Measurements from ENCODE around the gene CD46.

Gene CD46

DNA sequence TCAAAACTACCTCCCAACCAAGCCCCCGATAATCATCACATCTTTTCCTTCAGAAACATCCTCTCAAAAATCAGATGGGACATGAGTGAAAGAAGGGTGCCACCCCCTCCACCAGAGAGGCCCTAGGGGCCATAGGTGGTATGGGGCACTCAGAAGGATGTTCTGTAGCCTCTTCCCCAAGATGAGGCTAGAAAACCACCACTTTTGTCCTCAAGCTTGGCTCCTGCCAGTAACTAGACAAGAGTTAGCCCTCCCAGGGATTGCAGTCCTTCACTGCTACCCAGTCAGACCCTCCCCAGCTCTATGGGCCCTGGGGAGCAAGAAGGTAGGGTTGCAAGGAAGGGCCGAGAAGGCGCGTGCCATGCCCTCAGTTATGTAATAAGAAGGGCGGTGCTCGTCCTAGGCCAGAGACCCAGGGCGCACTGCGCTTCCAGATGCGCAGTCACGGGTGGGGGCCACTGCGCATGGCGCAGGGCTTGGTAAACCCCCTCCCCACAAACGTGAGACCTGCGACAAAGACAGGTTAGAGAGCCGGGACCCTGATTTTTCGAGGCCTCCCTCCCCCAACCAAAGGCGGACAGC is 69.7 kb downstream of the CD46 start:
- no peaks in the 10 kb centered on the region for H3K27me3 ChIP-seq (ENCODE audit: insufficient read depth, poor library complexity, severe bottlenecking)
- no peak overlapping the region for H3K4me3 ChIP-seq (replicated peaks; ENCODE audit: insufficient read depth, low read length)
- no peak overlapping the region for H3K27ac ChIP-seq (replicated peaks)
- no peak for TF ChIP-seq POLR2AphosphoS5 (IDR thresholded peaks at IDR 0.05; ENCODE audit: low read depth)
- no peak for TF ChIP-seq SPI1 (IDR thresholded peaks at IDR 0.05; ENCODE audit: borderline replicate concordance, low read depth)
- no peak for TF ChIP-seq GABPA (IDR thresholded peaks at IDR 0.05; ENCODE audit: low read depth)
- TF ChIP-seq, protein P1, sequence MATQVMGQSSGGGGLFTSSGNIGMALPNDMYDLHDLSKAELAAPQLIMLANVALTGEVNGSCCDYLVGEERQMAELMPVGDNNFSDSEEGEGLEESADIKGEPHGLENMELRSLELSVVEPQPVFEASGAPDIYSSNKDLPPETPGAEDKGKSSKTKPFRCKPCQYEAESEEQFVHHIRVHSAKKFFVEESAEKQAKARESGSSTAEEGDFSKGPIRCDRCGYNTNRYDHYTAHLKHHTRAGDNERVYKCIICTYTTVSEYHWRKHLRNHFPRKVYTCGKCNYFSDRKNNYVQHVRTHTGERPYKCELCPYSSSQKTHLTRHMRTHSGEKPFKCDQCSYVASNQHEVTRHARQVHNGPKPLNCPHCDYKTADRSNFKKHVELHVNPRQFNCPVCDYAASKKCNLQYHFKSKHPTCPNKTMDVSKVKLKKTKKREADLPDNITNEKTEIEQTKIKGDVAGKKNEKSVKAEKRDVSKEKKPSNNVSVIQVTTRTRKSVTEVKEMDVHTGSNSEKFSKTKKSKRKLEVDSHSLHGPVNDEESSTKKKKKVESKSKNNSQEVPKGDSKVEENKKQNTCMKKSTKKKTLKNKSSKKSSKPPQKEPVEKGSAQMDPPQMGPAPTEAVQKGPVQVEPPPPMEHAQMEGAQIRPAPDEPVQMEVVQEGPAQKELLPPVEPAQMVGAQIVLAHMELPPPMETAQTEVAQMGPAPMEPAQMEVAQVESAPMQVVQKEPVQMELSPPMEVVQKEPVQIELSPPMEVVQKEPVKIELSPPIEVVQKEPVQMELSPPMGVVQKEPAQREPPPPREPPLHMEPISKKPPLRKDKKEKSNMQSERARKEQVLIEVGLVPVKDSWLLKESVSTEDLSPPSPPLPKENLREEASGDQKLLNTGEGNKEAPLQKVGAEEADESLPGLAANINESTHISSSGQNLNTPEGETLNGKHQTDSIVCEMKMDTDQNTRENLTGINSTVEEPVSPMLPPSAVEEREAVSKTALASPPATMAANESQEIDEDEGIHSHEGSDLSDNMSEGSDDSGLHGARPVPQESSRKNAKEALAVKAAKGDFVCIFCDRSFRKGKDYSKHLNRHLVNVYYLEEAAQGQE (IDR thresholded peaks at IDR 0.05; ENCODE audit: insufficient replicate concordance, low read depth) = no peak
- TF ChIP-seq, protein P2, sequence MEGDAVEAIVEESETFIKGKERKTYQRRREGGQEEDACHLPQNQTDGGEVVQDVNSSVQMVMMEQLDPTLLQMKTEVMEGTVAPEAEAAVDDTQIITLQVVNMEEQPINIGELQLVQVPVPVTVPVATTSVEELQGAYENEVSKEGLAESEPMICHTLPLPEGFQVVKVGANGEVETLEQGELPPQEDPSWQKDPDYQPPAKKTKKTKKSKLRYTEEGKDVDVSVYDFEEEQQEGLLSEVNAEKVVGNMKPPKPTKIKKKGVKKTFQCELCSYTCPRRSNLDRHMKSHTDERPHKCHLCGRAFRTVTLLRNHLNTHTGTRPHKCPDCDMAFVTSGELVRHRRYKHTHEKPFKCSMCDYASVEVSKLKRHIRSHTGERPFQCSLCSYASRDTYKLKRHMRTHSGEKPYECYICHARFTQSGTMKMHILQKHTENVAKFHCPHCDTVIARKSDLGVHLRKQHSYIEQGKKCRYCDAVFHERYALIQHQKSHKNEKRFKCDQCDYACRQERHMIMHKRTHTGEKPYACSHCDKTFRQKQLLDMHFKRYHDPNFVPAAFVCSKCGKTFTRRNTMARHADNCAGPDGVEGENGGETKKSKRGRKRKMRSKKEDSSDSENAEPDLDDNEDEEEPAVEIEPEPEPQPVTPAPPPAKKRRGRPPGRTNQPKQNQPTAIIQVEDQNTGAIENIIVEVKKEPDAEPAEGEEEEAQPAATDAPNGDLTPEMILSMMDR (IDR thresholded peaks at IDR 0.05; ENCODE audit: insufficient read depth, low read length) = no peak
- no peak for DNase-seq (ENCODE audit: low read depth in 1 of 2, low spot score in 1 of 2)

DNA sequence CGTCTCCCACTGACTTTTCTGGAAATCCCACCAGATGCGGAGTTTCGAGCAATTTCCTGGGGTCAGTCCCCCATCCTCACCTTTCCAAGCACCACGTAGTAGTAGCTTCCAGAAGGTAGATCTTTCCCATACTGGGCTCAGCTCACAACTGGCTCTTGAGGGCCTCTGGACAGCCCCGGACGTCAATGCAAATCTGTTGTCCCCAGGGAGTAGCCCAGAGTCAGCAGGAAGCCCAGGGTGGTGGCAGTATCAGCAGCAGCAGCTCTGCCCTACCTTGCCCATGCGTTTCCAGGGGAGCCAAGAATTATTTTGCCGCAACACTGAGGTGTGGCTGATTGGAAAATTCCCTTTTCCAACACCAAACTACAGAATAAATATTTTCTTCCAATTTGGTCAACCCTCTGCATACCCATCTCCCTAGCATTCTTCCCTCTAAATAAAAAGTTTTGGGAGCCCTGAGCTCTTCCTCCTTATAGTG is 70.3 kb downstream of the CD46 start:
- H3K27ac ChIP-seq (replicated peaks) = no peak overlapping the region
- no peak for DNase-seq (ENCODE audit: low read depth in 1 of 2, low spot score in 1 of 2)
- TF ChIP-seq, protein P1 (IDR thresholded peaks at IDR 0.05; ENCODE audit: insufficient replicate concordance, low read depth) = no peak
- TF ChIP-seq POLR2AphosphoS5 (IDR thresholded peaks at IDR 0.05; ENCODE audit: low read depth) (no peak), SPI1 (IDR thresholded peaks at IDR 0.05; ENCODE audit: borderline replicate concordance, low read depth) (no peak), GABPA (IDR thresholded peaks at IDR 0.05; ENCODE audit: low read depth) (no peak)
- TF ChIP-seq, protein P2 (IDR thresholded peaks at IDR 0.05; ENCODE audit: insufficient read depth, low read length) = no peak
- no peak overlapping the region for H3K4me3 ChIP-seq (replicated peaks; ENCODE audit: insufficient read depth, low read length)
- H3K27me3 ChIP-seq (ENCODE audit: insufficient read depth, poor library complexity, severe bottlenecking) = no peaks in the 10 kb centered on the region

GRCh38 chr1:207822602-207823451 is 71.0 kb downstream of the CD46 start:
- TF ChIP-seq SPI1 (IDR thresholded peaks at IDR 0.05; ENCODE audit: borderline replicate concordance, low read depth) (no peak), GABPA (IDR thresholded peaks at IDR 0.05; ENCODE audit: low read depth) (no peak), POLR2AphosphoS5 (IDR thresholded peaks at IDR 0.05; ENCODE audit: low read depth) (no peak)
- TF ChIP-seq, protein P1 (IDR thresholded peaks at IDR 0.05; ENCODE audit: insufficient replicate concordance, low read depth) = no peak
- TF ChIP-seq, protein P2 (IDR thresholded peaks at IDR 0.05; ENCODE audit: insufficient read depth, low read length) = no peak
- no peak overlapping the region for H3K4me3 ChIP-seq (replicated peaks; ENCODE audit: insufficient read depth, low read length)
- DNase-seq (ENCODE audit: low read depth in 1 of 2, low spot score in 1 of 2) = no peak
- H3K27ac ChIP-seq (replicated peaks) = no peak overlapping the region
- H3K27me3 ChIP-seq (ENCODE audit: insufficient read depth, poor library complexity, severe bottlenecking) = no peaks in the 10 kb centered on the region

All from HL-60 (cell line).